HepG2 (cell line): ENCODE data around the gene FNDC3B.

Experiments
- CTCF ChIP-seq: sonication (generic); formaldehyde crosslinking; IDR thresholded peaks from 2 replicates; pipeline ENCODE4 v1.5.0; 2020; ENCODE audit warnings: mild to moderate bottlenecking, missing genetic modification reagents, moderate library complexity
- EHMT2 ChIP-seq: fragments of 200-600 bp; sonication (generic); IDR thresholded peaks from 2 replicates; pipeline ENCODE4 v1.7.0; 2017; ENCODE audit warnings: antibody characterized with exemption, low read depth, low read length, borderline replicate concordance
- HNRNPL ChIP-seq: fragments of 200-400 bp; formaldehyde crosslinking; IDR thresholded peaks from 2 replicates; pipeline ENCODE4 v1.6.1; 2017; ENCODE audit warnings: mild to moderate bottlenecking, low read depth, low read length
- KMT2A ChIP-seq: sonication (generic); formaldehyde crosslinking; IDR thresholded peaks from 2 replicates; pipeline ENCODE4 v1.4.0; 2020; ENCODE audit warnings: missing genetic modification reagents
- MAX ChIP-seq: IDR thresholded peaks from 2 replicates; pipeline ENCODE4 v1.6.1; 2012; ENCODE audit warnings: inconsistent platforms
- PLRG1 ChIP-seq: fragments of 450-650 bp; conservative IDR thresholded peaks from 2 replicates; pipeline ENCODE4 v1.6.1; 2016
- POLR2AphosphoS5 ChIP-seq: IDR thresholded peaks from 2 replicates; pipeline ENCODE4 v1.6.1; 2012; ENCODE audit warnings: low read depth, low read length
- SRSF9 ChIP-seq: fragments of 200-400 bp; formaldehyde crosslinking; IDR thresholded peaks from 2 replicates; pipeline ENCODE4 v1.6.1; 2018; ENCODE audit warnings: borderline replicate concordance, mild to moderate bottlenecking, low read depth, low read length; ENCODE audit not compliant: insufficient read depth, poor library complexity, severe bottlenecking
- TBX2 ChIP-seq: sonication (generic); formaldehyde crosslinking; IDR thresholded peaks from 2 replicates; pipeline ENCODE4 v1.5.0; 2020; ENCODE audit warnings: missing genetic modification reagents, mild to moderate bottlenecking, borderline replicate concordance
- THAP7 ChIP-seq: sonication (generic); formaldehyde crosslinking; IDR thresholded peaks from 2 replicates; pipeline ENCODE4 v1.8.1; 2023; ENCODE audit warnings: mild to moderate bottlenecking, missing genetic modification reagents
- USF2 ChIP-seq, 2 experiments: sonication (generic) in 1 of 2; formaldehyde crosslinking in 1 of 2; IDR thresholded peaks; 2 replicates each; pipeline versions ENCODE4 v1.5.1 to v1.6.1; 2011 to 2020; ENCODE audit warnings: borderline replicate concordance in 1 of 2, low read depth in 1 of 2, low read length in 1 of 2, mild to moderate bottlenecking in 1 of 2, missing genetic modification reagents in 1 of 2, moderate library complexity in 1 of 2
- ZBTB10 ChIP-seq: sonication (generic); formaldehyde crosslinking; IDR thresholded peaks from 2 replicates; pipeline ENCODE4 v1.4.0; 2020; ENCODE audit warnings: missing genetic modification reagents, borderline replicate concordance
- ZFP62 ChIP-seq: sonication (generic); formaldehyde crosslinking; IDR thresholded peaks from 2 replicates; pipeline ENCODE4 v1.4.0; 2020; ENCODE audit warnings: missing genetic modification reagents
- ZNF232 ChIP-seq: sonication (generic); formaldehyde crosslinking; IDR thresholded peaks from 2 replicates; pipeline ENCODE4 v1.4.0; 2020; ENCODE audit warnings: missing genetic modification reagents, borderline replicate concordance

GRCh38 chr3:172276103-172276502 lies 236.7 kb downstream of the FNDC3B start:
- no peak for TF ChIP-seq CTCF (CRISPR knock-in tag)
- no peak for TF ChIP-seq SRSF9
- TF ChIP-seq ZFP62 (CRISPR knock-in tag) = no peak
- TF ChIP-seq HNRNPL = no peak
- TF ChIP-seq POLR2AphosphoS5 = no peak
- TF ChIP-seq THAP7 (CRISPR knock-in tag) = no peak
- TF ChIP-seq EHMT2 = no peak
- TF ChIP-seq ZBTB10 (CRISPR knock-in tag) = no peak
- no peak for TF ChIP-seq MAX
- no peak for TF ChIP-seq USF2 (IDR thresholded peaks at IDR 0.05; ENCODE audit: low read depth, low read length)
- TF ChIP-seq USF2 (CRISPR knock-in tag; IDR thresholded peaks at IDR 0.05; ENCODE audit: borderline replicate concordance) = no peak
- no peak for TF ChIP-seq KMT2A
- no peak for TF ChIP-seq PLRG1
- no peak for TF ChIP-seq ZNF232
- TF ChIP-seq TBX2 (CRISPR knock-in tag) = no peak
